OCI-LY3 (cell line): ENCODE results near the gene AFF2.

Experiments
- CTCF ChIP-seq: fragments of 200-600, 300-600 bp; sonication (generic); IDR thresholded peaks from 2 replicates; pipeline ENCODE4 v1.5.1; 2014; ENCODE audit warnings: antibody characterized with exemption, low read length, low read depth
- EZH2phosphoT487 ChIP-seq: fragments of 200-600 bp; shearing (Covaris generic); IDR thresholded peaks from 2 replicates; pipeline ENCODE4 v1.6.1; 2018; ENCODE audit warnings: antibody characterized with exemption, mixed run types, low read depth

DNA sequence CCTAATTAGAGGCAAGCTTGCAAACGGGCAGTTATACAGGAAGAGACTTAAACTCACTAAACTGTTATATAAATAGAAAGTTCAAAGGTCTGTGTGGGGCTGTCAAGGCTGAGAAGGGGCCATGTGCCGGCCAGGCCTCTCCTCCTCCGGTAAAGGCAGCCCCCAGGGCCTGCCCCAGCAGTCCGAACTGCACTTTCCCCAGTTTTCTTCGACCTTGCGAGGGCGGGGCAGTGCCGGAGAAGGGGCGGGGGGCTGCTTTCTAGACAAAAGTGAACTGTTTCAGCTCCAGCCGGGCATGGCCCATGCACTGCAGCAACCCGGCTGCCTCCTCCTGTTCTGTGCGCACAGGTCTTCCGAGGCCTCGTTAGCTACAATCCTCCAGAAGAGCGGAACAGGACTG is 4.1 kb downstream of the AFF2 start:
- no peak for TF ChIP-seq CTCF
- TF ChIP-seq EZH2phosphoT487, result no peak
